GM21390 (cell line): ENCODE measurements around the gene GPR180.
"Not testable (repeated sequence)": the region's sequence is repeated elsewhere in the genome, so short reads cannot be mapped to it uniquely, and the experiment has no call there.

Source experiments
- ATAC-seq: cut with Tn5 transposase; IDR thresholded peaks from one replicate; pipeline ENCODE4 v1.9.1; 2021; ENCODE audit not compliant: unreplicated experiment

Gene GPR180

GRCh38 chr13:94595950-94596574 is 5.6 kb upstream of the GPR180 start, which contains the start of gene TGDS:
Gene TGDS, minus strand, starts transcription at chr13:94596152. Its CDS starts 16 bp downstream, at chr13:94596136.
- peak; percentile 94 for ATAC-seq

DNA sequence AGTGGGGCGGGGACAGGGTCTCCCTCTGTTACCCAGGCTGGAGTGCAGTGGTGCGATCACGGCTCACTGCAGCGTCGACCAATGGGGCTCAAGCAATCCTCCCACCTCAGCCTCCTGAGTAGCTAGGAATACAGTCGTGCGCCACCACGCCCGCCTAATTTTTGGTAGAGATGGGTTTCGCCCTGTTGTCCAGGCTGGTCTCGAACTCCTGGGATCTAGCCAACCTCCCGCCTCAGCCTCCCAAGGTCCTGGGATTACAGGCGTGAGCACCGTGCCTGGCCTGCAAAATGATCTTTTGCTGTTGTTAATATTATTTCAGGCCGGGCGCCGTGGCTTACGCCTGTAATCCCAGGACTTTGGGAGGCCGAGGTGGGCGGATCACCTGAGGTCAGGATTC is 5.1 kb upstream of the GPR180 start:
- no peak for ATAC-seq

DNA sequence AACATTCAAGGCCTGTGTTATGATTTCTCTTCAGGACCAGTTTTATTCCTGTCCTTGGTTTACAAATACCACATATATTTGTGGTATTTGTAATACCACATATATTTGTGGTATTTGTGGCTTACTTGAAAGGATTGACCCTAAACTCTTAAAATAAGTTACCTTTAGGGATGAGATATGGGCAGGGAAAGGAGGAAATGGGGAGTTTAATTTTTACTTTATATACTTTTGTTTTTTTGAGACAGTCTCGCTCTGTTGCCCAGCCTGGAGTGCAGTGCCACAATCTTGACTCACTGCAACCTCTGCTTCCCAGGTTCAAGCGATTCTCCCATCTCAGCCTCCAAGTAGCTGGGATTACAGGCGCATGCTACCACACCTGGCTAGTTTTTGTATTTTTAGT is 3.4 kb upstream of the GPR180 start:
- ATAC-seq: no peak

- ATAC-seq: no peak
Measured at GRCh38 chr13:94599877-94600276, 1.8 kb upstream of the GPR180 start.

- no peak for ATAC-seq
Measured at GRCh38 chr13:94602467-94602866, 810 bp downstream of the GPR180 start.

DNA sequence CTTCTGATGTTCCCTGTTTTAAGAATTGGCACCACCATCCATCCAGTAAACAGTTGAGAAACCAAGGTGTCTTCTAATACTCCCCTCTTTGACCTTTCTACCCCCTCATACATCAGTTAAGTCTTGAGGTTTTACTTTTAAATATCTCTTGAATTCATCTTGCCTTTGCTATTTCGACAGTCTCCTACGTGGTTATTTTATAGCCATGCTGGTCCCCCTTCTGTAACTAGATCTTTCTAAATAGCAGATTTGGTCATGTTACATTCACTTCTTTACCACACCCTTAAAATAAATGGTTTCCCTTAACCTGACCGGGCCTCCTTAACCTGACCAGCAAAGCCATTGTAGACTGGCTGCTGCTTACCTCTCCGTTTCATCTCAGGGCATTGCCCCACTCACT is 5.4 kb downstream of the GPR180 start:
- no peak for ATAC-seq

DNA sequence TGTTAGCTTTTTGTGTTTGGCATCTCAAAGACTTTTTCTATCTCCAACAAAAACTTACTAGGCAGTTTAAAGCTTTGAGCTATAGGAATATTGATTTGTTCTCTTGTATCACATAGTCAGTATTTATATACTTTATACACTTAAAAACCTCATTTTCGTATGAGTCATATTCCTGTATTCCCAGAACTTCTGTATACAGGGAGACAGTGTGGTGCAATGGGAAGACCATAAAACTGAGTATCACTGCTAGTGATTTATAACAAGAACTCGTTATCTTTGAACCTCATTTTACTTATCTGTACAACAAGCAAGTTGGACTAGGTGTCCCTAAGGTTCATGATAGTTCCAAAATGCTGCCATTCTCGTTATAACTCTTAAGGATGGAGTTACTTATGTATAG is 6.3 kb downstream of the GPR180 start:
- no peak for ATAC-seq

DNA sequence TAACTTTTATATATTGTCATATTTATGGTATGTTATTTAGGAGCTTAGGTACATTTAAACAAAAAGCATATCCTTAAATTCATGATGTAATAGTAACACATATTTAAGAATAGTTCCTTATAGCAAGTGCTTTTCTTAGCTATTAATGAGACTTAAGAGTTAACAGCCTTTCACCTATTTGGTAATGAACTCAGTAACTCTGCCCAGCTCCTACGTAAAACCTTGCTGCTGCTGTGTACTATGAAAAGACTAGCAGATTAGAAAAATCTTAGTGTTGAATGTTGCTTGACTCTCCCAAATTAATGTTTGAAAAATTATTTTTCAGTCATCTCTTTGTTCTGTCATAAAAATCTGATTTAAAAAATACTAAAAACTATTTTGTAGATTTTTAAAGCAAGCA is 6.9 kb downstream of the GPR180 start:
- ATAC-seq: no peak

DNA sequence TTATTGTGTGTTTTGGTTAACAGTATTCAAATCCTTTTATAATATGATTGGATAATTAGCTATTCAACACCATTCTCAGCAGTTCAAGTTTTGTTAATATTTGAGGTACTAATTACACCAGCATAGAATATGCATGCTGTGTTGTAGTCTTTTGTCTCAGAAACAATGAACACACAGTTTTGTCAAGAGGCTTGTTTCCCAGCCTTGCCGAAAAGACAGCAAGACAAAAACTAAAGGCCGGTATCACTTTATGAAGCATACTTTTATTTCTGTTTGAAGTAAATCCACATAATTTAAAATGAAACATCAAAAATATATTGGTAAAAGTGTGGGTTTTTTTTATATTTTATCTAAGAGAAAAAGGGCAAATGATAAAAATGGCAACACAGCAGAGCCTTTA is 7.5 kb downstream of the GPR180 start:
- no peak for ATAC-seq

- ATAC-seq: no peak
Measured at GRCh38 chr13:94610475-94610874, 8.8 kb downstream of the GPR180 start.

- no peak for ATAC-seq
Measured at GRCh38 chr13:94612050-94612449, 10.4 kb downstream of the GPR180 start.

- no peak for ATAC-seq
Measured at GRCh38 chr13:94613051-94613450, 11.4 kb downstream of the GPR180 start.

DNA sequence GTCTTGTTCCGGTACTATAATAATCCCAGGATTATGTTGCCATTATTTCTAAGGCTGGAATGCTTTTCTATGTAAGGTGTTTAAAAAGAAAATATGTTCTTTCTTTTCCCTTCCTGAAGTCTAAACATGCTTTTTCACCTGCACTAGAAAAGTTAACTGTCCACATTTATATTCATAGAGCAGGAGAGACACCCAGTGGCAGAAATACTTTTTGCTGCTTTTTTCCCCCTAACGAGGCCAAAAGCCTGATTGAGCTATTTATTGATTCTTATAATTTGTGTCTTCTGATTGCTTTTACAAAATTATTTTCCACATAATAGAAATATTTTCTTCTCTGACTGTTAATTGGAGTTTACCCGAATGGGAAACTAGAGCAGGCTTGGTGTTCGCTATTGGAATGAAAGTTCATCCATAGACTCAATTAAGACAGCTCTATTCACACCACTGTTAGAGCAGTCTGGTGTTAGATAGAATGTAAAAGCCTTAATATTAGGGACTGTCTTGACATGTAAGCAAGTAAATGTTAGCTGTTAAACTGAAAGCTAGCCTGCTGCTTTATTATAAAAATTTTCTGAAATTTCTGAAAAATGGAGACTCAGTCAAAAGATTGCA is 15.8 kb downstream of the GPR180 start:
- ATAC-seq: no peak

DNA sequence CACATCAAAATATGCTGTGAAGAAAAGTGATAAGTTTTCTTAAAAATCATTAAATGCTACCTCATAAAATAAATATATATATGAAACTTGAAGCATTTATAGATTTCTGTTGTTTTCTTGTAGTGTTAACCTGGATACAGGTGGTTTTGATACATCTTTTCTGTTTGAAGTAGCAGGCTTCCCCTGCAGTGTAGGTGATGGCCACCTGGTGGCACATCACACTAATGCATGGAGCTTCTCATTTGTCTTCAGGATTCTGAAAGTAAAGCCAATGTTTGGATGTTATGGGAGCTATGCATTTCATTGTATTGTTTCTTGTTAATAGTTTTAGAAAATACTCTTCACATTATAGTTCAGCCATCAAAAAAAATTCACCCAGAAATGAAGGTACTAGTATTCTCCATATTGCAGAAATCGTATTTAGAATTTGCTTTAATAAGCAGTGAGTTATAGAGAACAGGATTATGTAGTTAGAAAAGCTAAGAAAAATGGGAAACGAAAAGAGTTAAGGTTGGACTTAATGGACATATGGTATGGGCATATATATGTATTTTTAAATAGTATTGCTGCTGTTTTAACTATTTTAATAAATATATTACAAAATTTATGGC is 18.7 kb downstream of the GPR180 start:
- peak; percentile 85 for ATAC-seq

GRCh38 chr13:94622344-94622743 is 20.7 kb downstream of the GPR180 start:
- ATAC-seq: no peak

- ATAC-seq: no peak
Measured at GRCh38 chr13:94623316-94623715, 21.7 kb downstream of the GPR180 start.

DNA sequence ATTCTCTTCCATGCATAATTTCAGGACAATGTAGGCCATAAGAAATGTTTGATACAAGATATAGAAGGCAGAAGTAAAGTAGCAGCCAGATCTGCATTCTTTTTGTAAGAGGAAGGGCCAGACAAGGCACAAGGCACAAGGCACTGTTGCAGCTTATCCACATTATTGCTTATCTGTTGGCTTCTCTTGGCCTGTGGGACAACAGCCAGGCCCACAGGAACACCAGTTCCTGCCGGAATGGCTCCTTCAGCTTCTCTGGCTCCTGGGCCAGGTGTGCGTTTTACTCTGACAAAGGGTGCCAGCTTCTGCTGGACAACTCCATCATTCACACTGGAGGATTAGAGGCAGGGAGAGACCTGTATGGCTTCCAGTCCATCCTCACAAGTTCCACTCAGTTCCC is 29.2 kb downstream of the GPR180 start:
- no peak for ATAC-seq

DNA sequence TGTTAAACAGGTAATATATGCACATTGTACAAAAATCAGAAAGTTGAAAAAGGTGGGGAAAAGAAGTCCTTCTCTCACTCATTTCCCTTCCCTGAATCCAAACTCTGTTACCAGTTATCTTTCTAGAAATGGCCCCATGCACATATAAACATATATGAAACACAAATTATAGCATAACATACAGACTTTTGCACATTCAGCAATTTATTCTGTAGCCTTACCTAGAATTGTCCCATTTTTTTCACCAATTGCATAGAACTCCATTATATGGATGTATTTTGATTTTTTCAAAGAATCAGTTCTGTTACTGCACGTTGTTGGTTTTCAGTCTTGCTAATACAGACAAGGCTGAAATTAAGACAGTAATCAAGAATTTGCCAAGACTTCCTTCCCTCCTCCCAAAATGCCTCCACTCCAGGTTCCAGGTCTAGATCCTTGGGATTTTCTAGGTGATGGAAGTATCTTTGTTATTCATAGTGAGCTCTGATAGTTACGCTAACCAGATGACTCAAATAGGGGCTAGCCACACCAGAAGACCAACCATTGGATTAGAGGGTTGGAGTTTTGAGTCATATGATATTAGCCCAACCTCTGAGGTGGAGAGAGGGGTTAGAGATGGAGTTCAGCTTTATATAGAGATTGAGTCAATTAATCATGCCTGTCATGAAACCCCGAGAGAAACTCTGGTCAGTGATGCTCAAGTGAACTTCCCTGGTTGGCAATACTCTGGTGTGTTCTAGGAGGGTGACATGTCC is 30.7 kb downstream of the GPR180 start:
- no peak for ATAC-seq

DNA sequence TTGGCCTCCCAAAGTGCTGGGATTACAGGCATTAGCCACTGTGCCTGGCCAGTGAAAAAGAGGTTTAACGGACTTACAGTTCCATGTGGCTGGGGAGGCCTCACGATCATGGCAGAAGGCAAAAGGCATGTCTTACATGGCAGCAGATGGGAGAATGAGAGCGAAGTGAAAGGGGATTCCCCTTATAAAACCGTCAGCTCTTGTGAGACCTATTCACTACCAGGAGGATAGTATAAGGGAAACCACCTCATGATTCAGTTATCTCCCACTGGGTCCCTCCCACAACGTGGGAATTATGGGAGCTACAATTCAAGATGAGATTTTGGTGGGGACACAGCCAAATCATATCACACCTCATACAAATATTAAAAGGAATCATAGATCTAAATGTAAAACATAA is 34.4 kb downstream of the GPR180 start:
- ATAC-seq: not testable (repeated sequence)

DNA sequence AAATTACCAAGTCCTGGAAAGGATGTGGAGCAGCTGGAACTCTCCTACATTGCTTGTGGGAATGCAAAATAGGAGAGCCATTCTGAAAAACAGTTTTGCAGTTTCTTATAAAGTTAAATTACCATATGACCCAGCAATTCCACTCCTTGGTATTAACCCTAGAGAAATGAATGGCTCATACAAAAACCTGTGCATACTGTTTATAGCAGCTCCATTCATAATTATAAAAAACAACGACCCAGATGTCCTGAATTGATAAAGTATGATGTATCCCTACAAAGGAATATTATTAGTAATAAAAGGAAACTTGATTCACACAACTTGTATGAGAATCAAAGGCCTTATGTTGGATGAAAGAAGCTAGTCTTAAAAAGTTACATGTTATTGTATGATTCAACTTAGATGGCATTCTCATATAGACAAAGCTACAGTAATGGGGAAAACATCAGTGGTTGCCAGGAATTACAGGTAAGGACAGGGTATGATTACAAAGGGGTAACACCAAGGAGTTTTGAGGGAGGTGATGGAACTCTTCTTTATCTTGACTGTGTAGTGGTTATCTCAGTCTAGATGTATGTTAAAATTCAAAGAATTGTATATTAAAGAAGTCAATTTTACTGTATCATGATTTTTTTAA is 35.4 kb downstream of the GPR180 start:
- ATAC-seq: no peak

- not testable (repeated sequence) for ATAC-seq
Measured at GRCh38 chr13:94637677-94638076, 36.0 kb downstream of the GPR180 start.
